Activated T-cell treated with anti-CD3 and anti-CD28 coated beads, Interleukin-2, amount 50 U/mL, for 4 hours (primary cell): ENCODE data around the gene GASK1A. TPM values are rescaled to one million over a fixed set of nuclear protein-coding genes. Genes with fewer than 3 reads are reported as not detected.

Experiments
- ATAC-seq, 2 donors: fragments of 200-7000 bp; cut with Tn5 transposase; one replicate each; pipeline ENCODE4 v1.10.0; 2021
- DNase-seq: peaks from one replicate; pipeline ENCODE4 v3.0.0-alpha.2; 2020
- H3K27me3 Mint-ChIP-seq: one replicate; pipeline ENCODE4 v1.8.0; 2021; ENCODE audit warnings: low read depth, mixed read lengths
- H3K36me3 Mint-ChIP-seq: one replicate; pipeline ENCODE4 v1.8.0; 2022; ENCODE audit warnings: mixed read lengths; ENCODE audit not compliant: insufficient read depth
- H3K4me1 Mint-ChIP-seq: one replicate; pipeline ENCODE4 v1.8.0; 2021; ENCODE audit warnings: low read depth, mixed read lengths
- H3K4me3 Mint-ChIP-seq: one replicate; pipeline ENCODE4 v1.8.0; 2021; ENCODE audit warnings: mild to moderate bottlenecking, moderate library complexity, mixed read lengths
- H3K9me3 Mint-ChIP-seq: one replicate; pipeline ENCODE4 v1.8.0; 2021; ENCODE audit warnings: mixed read lengths
- total RNA-seq, 3 donors: library from RNA; stranded (reverse); gene quantifications; one replicate each; pipeline ENCODE4 v1.2.1, GENCODE V29; 2021

GASK1A gene
- total RNA-seq, 3 donors from 2014 or later = not detected

DNA sequence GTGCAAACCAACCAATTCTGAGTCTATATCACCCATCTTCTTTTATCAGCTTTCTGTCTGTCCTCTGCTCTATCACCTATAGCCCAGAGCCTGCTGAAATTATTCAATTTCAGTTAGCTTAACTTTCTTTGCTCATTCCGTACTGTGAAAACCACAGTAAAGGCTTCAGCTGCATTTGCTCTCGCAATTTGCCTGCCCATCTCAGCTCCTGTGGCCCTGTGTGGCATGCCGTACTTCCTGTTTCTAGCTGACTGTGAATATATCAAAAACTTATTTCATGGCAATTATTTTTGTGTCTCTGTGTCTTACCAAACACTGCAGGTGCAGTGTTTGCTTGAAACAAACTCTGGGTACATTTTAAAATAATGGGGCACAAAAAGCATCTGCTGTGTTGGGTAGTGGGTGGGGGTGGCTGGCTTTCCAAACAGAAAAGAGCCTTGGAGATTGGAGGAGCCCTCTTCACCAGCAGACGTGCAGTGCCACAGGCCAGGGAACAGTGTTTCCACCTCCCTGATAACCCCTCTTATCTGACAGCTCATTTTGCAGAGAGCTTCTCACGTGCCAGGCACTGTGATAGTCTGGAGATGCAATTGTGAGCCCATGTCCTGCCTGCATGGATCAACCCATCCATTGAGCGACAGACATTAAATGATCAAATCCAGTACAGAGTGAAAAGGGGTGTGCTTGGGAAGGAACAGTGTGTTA lies 45.2 kb downstream of the GASK1A start:
- peaks cover 66% of the 10 kb centered on the region for H3K4me1 Mint-ChIP-seq
- no peaks in the 10 kb centered on the region for H3K36me3 Mint-ChIP-seq
- DNase-seq (peak; percentile 23), ATAC-seq (peak; percentile 76 to 87)
- H3K9me3 Mint-ChIP-seq = peaks cover 6% of the 10 kb centered on the region
- H3K4me3 Mint-ChIP-seq = peak overlapping the region; percentile 70
- H3K27me3 Mint-ChIP-seq = no peaks in the 10 kb centered on the region

DNA sequence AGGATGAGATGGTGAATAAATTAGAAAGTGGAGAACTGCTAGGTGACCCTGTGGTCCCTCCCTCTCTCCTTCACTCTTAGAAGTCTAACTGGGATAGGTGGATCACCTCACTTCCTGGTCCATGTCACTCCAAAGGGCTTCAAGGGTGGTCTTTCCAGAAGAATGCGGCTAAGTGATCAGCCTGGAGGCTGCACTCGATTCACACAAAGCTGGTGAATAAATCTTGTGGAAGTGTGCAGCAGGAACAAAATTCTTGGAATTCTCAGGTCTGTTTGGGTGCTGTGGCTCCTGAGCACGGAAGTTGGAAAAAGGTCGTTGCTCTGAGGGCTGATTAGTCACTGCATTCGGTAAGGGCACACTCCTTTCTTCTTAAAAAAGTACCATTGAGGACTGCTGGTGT lies 46.3 kb downstream of the GASK1A start:
- Mint-ChIP-seq H3K36me3 (no peaks in the 10 kb centered on the region), H3K4me3 (no peak overlapping the region), H3K4me1 (peaks cover 60% of the 10 kb centered on the region), H3K27me3 (no peaks in the 10 kb centered on the region), H3K9me3 (peaks cover 6% of the 10 kb centered on the region)
- DNase-seq (no peak), ATAC-seq (no peak)

GRCh38 chr3:43028001-43028400 lies 48.9 kb downstream of the GASK1A start:
- Mint-ChIP-seq H3K9me3 (peaks cover under 1% of the 10 kb centered on the region), H3K27me3 (no peaks in the 10 kb centered on the region), H3K36me3 (no peaks in the 10 kb centered on the region), H3K4me3 (no peak overlapping the region), H3K4me1 (peaks cover 36% of the 10 kb centered on the region)
- DNase-seq = no peak
- ATAC-seq = no peak

DNA sequence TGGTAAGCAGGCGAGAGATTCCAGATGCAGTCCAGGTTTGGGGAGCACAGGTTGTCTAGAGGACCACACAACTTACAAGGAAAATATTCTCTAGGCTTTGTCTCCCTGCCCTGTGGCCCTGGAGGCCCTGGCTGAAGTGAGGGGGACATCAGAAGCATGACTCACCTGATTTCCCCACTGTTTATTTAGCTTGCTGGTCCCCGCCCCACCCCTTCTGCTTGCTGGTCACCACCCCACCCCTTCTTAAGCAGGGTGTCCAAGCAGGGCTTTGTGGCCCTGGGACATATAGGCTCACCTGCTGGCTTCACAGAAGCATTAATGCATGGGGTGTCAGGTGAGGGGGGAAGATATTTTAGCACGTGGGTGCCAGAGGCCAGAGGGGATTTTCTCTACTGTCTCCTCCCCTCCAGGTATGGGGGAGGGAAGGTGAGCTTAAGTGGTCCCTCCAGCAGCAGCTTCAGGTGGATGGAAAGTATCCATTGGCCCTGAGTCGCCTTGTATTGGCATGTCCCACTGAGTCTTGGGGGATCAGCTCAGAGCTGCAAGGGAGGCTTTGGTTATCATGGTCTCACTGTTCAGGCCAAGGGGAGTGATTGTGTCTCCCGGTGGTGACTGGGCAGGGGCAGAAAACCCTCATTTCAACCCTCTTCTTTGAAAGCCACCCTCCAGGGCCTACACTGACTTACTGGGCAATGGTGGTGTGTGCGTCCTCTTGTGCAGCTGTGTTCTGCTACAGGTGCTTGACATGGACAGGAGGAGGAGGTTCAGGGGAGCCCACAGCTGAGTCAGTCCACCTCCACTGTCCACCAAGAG lies 49.8 kb downstream of the GASK1A start:
- Mint-ChIP-seq H3K36me3 (no peaks in the 10 kb centered on the region), H3K4me3 (no peak overlapping the region), H3K27me3 (no peaks in the 10 kb centered on the region), H3K4me1 (peaks cover 27% of the 10 kb centered on the region), H3K9me3 (no peaks in the 10 kb centered on the region)
- ATAC-seq (no peak), DNase-seq (no peak)

DNA sequence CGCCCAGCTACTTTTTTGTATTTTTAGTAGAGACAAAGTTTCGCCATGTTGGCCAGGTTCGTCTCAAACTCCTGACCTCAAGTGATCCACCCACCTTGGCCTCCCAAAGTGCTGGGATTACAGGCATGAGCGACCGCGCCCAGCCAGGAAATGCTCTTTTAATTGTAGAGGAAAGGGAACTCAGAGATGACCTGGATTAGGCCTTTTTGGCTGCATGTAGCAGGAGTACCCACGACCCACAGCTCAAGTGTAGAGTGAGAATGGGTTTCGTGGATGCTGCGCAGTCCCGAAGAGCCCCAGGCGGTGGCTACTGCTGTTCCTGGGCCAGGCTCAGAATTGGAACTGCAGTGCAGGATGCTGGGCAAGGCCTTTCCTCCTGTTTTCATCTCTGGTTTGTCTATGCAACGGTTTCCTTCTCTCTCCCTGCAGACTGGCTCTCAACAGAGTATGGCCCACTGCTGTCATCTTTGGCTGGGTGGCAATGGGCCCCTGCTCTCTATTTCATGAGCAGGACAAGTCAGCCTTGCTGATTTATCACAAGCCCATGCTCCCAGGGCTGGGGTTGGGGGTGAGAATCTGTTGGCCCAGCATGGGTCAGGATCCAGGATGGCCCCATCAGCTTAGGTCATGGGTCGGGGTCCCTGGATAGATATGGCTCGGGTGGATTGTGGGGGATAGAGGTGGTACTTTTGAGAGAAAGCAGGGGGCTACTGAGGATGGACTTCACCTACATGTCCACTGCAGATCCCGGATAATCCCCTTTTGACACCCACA lies 51.2 kb downstream of the GASK1A start:
- DNase-seq (no peak), ATAC-seq (no peak)
- no peak overlapping the region for H3K4me3 Mint-ChIP-seq
- no peaks in the 10 kb centered on the region for H3K27me3 Mint-ChIP-seq
- H3K4me1 Mint-ChIP-seq = peaks cover 12% of the 10 kb centered on the region
- H3K9me3 Mint-ChIP-seq = no peaks in the 10 kb centered on the region
- H3K36me3 Mint-ChIP-seq = no peaks in the 10 kb centered on the region

DNA sequence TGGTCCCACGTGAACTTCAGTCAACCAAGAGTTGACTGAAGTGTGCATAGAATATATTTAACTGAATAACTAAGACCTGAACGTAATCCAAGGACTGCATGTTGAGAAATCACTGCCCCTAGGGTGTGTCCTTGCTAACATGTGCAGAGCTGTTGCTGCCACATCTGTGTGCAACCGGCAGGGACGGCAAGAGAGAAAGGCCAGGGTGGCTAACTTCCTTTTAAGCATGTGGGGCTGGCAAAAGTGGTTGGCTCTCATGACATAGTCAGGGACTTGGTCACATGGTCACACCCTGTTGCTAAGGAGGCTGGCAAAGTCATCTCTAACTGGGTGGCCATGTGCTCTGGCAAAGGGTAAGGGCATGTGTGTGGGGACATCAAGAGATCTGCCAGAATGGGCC lies 52.4 kb downstream of the GASK1A start:
- no peaks in the 10 kb centered on the region for H3K9me3 Mint-ChIP-seq
- H3K4me3 Mint-ChIP-seq = no peak overlapping the region
- DNase-seq (no peak), ATAC-seq (no peak)
- peaks cover 8% of the 10 kb centered on the region for H3K4me1 Mint-ChIP-seq
- H3K27me3 Mint-ChIP-seq = no peaks in the 10 kb centered on the region
- H3K36me3 Mint-ChIP-seq = no peaks in the 10 kb centered on the region

DNA sequence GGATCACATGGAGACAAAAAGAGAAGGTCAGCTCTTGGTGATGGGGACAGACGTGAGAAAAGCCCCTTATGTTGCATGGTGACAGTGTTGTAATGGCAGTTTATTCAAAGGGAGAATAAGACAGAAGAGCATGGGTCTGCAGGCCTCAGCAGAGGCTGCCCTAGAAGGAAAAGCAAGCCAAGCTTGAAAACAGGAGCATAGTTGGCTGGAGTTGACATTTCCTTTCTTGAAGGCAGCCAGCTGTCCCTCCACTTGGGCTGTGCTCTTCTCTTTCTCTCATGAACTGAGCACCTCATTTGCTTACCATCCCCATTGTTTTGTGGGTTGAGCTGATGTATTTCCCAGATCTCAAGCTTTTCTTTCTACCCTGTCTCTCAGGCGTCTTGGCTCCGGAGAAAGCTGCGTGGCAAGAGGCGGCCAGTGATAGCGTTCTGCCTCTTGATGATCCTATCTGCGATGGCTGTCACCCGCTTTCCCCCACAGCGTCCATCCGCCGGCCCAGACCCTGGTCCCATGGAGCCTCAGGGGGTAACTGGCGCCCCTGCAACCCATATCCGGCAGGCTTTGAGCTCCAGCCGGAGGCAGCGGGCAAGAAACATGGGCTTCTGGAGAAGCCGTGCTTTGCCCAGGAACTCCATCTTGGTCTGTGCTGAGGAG lies 52.9 kb downstream of the GASK1A start:
- peaks cover 11% of the 10 kb centered on the region for H3K4me1 Mint-ChIP-seq
- ATAC-seq = no peak
- H3K36me3 Mint-ChIP-seq = no peaks in the 10 kb centered on the region
- H3K4me3 Mint-ChIP-seq = no peak overlapping the region
- no peaks in the 10 kb centered on the region for H3K27me3 Mint-ChIP-seq
- no peak for DNase-seq
- H3K9me3 Mint-ChIP-seq = no peaks in the 10 kb centered on the region

DNA sequence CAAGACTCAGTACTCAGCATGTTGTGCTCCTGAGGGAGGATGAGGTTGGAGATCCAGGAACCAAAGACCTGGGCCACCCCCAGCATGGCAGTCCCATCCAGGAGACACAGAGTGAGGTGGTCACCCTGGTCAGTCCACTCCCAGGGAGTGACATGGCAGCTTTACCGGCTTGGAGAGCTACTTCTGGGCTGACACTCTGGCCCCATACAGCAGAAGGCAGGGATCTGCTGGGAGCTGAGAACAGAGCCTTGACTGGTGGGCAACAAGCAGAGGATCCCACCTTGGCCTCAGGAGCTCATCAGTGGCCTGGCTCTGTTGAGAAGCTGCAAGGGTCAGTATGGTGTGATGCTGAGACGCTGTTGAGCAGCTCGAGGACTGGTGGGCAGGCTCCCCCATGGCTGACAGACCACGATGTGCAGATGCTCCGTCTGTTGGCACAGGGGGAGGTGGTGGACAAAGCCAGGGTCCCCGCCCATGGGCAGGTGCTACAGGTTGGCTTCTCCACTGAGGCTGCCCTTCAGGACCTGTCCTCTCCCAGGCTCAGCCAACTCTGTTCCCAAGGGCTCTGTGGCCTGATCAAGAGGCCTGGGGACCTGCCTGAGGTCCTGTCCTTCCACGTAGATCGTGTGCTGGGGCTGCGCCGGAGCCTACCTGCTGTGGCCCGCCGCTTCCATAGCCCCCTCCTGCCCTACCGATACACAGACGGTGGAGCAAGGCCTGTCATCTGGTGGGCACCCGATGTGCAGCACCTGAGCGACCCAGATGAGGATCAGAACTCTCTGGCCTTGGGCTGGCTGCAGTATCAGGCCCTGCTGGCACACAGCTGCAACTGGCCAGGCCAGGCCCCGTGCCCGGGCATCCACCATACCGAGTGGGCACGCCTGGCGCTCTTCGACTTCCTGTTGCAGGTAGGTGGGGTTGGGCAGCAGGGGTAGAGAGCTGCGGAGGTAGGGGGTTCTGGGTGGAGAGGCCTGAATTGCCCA lies 53.8 kb downstream of the GASK1A start:
- no peak overlapping the region for H3K4me3 Mint-ChIP-seq
- no peaks in the 10 kb centered on the region for H3K27me3 Mint-ChIP-seq
- no peaks in the 10 kb centered on the region for H3K9me3 Mint-ChIP-seq
- H3K36me3 Mint-ChIP-seq = no peaks in the 10 kb centered on the region
- DNase-seq = no peak
- peaks cover 16% of the 10 kb centered on the region for H3K4me1 Mint-ChIP-seq
- no peak for ATAC-seq

- no peaks in the 10 kb centered on the region for H3K36me3 Mint-ChIP-seq
- peaks cover 25% of the 10 kb centered on the region for H3K4me1 Mint-ChIP-seq
- H3K9me3 Mint-ChIP-seq = no peaks in the 10 kb centered on the region
- no peaks in the 10 kb centered on the region for H3K27me3 Mint-ChIP-seq
- ATAC-seq (no peak), DNase-seq (no peak)
- H3K4me3 Mint-ChIP-seq = no peak overlapping the region
Measured at GRCh38 chr3:43034200-43034599, 55.1 kb downstream of the GASK1A start.

DNA sequence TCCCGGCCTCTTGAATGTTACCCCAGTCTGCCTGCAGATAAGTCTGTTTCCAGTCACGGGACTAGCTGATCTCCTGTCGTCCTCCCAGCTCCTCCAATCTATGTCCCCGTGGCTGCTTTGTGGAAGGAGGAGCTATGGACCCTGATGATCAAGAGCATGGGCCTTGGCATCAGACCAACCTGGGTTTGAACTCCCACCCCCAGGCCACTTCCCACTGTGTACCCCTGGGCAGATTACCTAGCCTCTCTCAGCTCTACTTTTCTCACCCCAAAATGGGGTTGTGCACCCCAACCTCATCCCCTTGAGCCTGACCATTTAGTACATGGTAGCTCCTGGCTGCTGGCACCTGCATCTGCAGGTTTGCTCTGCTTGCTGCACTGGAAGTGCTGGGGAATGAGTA lies 55.8 kb downstream of the GASK1A start:
- Mint-ChIP-seq H3K4me1 (peaks cover 22% of the 10 kb centered on the region), H3K4me3 (no peak overlapping the region), H3K9me3 (no peaks in the 10 kb centered on the region), H3K36me3 (no peaks in the 10 kb centered on the region), H3K27me3 (no peaks in the 10 kb centered on the region)
- DNase-seq (no peak), ATAC-seq (no peak)

DNA sequence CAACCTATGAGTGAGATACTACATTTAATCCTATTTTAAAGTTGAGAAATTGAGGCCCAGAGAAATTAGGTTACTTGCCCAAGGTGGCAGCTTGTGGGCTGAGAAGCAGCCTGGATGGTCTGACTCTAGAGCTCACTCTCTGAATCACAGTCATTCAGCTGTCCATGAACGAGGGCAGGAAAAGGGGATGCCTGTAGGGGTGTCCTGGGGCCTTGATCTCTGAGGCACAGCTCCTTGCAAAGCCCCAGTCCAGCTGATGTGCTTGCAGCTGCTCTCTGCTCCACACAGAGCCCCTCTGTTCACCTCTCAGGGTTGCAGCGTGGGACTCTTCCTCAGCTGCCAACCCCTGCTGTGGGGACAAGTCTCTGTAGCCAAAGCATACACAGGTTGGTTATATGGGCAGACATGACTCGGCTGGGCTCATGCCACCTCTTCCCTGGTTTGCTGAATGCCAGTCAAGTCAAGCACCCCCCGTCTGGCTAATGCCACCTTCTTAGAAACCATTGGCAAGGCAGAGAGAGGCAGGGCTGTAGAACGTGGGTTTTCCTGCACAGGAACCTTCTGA lies 56.8 kb downstream of the GASK1A start:
- no peak overlapping the region for H3K4me3 Mint-ChIP-seq
- H3K27me3 Mint-ChIP-seq = no peaks in the 10 kb centered on the region
- H3K9me3 Mint-ChIP-seq = no peaks in the 10 kb centered on the region
- H3K36me3 Mint-ChIP-seq = no peaks in the 10 kb centered on the region
- no peak for DNase-seq
- ATAC-seq = no peak
- peaks cover 22% of the 10 kb centered on the region for H3K4me1 Mint-ChIP-seq

DNA sequence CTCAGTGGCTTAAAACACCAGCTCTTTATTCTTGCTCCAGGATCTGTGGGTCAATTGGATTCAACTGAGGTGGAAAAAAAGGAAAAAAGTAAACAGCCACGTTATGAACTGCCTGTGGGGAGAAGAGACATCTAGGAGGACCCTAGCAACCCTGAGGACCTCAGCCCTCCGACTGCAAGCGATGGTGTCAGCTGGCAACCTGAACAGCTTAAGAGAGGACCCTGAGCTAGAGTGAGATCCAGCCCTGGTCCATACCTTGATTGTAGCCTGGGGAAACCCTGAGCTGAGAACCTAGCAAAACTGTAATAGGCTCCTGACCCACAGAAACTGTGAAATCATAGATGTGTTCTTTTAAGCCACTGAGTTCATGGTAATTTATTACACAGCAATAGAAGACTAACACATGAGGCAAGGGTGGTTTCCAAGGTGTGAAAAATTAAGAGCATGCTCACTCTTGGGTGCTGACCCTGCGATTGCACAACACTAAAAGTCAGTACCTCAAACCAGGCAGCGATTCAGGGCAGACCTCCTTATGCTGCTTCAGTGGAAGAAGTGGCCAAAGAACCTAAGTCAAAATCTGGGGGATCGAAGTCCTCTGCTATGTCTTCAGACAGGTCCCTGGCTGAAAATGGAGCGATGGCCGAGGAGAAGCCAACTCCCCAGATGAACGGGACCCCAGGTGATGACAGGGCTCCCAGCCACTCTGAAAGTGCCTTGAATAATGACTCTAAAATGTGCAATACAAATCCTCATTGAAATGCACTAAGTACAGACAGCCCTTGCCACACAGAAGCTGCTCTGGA lies 57.7 kb downstream of the GASK1A start:
- Mint-ChIP-seq H3K4me1 (peaks cover 21% of the 10 kb centered on the region), H3K27me3 (no peaks in the 10 kb centered on the region), H3K4me3 (no peak overlapping the region), H3K36me3 (no peaks in the 10 kb centered on the region), H3K9me3 (no peaks in the 10 kb centered on the region)
- ATAC-seq (no peak), DNase-seq (no peak)
